ENCODE measurements around the gene KRCC1.

KRCC1 gene

DNA sequence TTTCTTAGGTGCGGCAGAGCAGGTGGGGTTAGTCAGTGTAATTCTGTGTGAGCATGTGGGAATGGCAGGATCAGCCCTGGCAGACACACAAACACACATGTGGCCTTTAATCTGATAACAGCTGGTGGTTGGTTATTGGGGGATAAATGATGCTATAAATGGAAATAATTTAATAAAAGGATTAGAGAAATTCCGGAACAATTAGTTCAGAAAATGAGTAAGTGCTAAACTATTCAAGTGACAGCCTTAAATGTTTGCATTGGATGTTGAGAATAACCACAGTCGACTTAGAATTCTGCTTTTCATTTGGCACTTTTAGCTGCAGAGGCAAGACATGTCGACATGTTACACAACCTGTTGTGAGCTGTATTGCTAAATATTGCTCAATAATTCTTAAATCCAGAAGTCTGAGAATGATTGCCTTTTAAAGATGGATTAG, 19.3 kb upstream of the KRCC1 start:
- Histone ChIP-seq H3K36me3 (ENCODE audit: low read length) (no peaks in the 10 kb centered on the region), H3K4me2 (ENCODE audit: low read depth, low read length, poor library complexity, severe bottlenecking) (no peak overlapping the region), H4K20me1 (ENCODE audit: low read depth, low read length) (no peaks in the 10 kb centered on the region), H3K9ac (ENCODE audit: low read length) (no peak overlapping the region), H3K27me3 (ENCODE audit: low read length) (no peaks in the 10 kb centered on the region), H3K9me3 (ENCODE audit: insufficient read depth, low read length) (no peaks in the 10 kb centered on the region), H3K9me2 (replicated peaks; ENCODE audit: insufficient read depth, low read length) (no peaks in the 10 kb centered on the region), H3K27ac (ENCODE audit: low read depth, low read length) (no peak overlapping the region), H3K79me2 (ENCODE audit: insufficient read depth, low read length) (no peaks in the 10 kb centered on the region), H3K4me3 (ENCODE audit: insufficient read depth, low read length, poor library complexity, severe bottlenecking) (no peak overlapping the region), H2AFZ (ENCODE audit: low read depth, low read length, severe bottlenecking) (no peak overlapping the region), H3F3A (ENCODE audit: insufficient read depth) (no peaks in the 10 kb centered on the region)
- no peak for TF ChIP-seq EZH2phosphoT487 (conservative IDR thresholded peaks at IDR 0.05; ENCODE audit: low read length)
- TF ChIP-seq, protein P1, sequence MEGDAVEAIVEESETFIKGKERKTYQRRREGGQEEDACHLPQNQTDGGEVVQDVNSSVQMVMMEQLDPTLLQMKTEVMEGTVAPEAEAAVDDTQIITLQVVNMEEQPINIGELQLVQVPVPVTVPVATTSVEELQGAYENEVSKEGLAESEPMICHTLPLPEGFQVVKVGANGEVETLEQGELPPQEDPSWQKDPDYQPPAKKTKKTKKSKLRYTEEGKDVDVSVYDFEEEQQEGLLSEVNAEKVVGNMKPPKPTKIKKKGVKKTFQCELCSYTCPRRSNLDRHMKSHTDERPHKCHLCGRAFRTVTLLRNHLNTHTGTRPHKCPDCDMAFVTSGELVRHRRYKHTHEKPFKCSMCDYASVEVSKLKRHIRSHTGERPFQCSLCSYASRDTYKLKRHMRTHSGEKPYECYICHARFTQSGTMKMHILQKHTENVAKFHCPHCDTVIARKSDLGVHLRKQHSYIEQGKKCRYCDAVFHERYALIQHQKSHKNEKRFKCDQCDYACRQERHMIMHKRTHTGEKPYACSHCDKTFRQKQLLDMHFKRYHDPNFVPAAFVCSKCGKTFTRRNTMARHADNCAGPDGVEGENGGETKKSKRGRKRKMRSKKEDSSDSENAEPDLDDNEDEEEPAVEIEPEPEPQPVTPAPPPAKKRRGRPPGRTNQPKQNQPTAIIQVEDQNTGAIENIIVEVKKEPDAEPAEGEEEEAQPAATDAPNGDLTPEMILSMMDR (IDR thresholded peaks at IDR 0.05; ENCODE audit: insufficient read depth, low read length, poor library complexity, severe bottlenecking) = no peak

DNA sequence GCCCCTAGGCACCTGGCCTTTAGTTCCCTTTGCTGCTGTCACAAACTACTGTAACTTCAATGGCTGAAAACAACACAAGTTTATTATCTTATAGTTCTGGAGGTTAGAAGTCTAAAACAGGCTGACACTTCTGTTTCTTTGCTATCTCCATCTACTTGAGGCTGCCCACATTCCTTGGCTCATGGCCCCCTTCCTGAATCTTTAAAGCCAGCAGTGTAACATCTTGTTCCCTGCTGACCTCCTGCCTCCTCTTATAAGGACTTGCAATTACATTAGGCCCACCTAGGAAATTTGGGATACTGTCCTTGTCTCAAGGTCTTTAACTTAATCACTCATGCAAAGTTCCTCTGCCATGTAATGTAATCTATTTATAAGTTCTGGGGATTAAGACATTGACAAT, 18.6 kb upstream of the KRCC1 start:
- no peak overlapping the region for H3K9ac ChIP-seq (ENCODE audit: low read length)
- H3K27ac ChIP-seq (ENCODE audit: low read depth, low read length) = no peak overlapping the region
- no peaks in the 10 kb centered on the region for H3F3A ChIP-seq (ENCODE audit: insufficient read depth)
- H3K4me2 ChIP-seq (ENCODE audit: low read depth, low read length, poor library complexity, severe bottlenecking) = no peak overlapping the region
- H3K9me2 ChIP-seq (replicated peaks; ENCODE audit: insufficient read depth, low read length) = no peaks in the 10 kb centered on the region
- H3K9me3 ChIP-seq (ENCODE audit: insufficient read depth, low read length) = no peaks in the 10 kb centered on the region
- H2AFZ ChIP-seq (ENCODE audit: low read depth, low read length, severe bottlenecking) = no peak overlapping the region
- no peak overlapping the region for H3K4me3 ChIP-seq (ENCODE audit: insufficient read depth, low read length, poor library complexity, severe bottlenecking)
- TF ChIP-seq EZH2phosphoT487 (conservative IDR thresholded peaks at IDR 0.05; ENCODE audit: low read length) = no peak
- TF ChIP-seq, protein P1 (IDR thresholded peaks at IDR 0.05; ENCODE audit: insufficient read depth, low read length, poor library complexity, severe bottlenecking) = no peak
- H3K27me3 ChIP-seq (ENCODE audit: low read length) = no peaks in the 10 kb centered on the region
- no peaks in the 10 kb centered on the region for H3K36me3 ChIP-seq (ENCODE audit: low read length)
- H3K79me2 ChIP-seq (ENCODE audit: insufficient read depth, low read length) = no peaks in the 10 kb centered on the region
- H4K20me1 ChIP-seq (ENCODE audit: low read depth, low read length) = no peaks in the 10 kb centered on the region

DNA sequence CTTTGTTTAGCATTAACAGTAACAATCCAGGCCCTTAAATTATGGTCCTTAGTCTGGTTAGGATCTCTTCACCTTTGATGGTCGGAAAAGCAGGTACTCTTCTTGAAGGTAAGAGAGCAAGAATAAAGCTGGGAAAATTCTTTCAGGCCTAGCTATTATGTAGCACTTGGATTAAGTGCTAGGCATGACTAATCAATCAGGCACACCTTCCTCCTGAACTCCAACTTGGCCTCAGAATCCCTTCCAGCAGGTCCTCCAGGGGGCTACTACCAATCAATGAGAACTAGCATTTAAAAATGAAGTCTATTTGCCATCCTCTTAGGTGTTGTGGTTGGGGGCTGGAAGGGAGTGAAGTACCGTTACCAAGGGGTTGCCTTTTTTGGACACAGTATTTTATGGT, 15.8 kb upstream of the KRCC1 start:
- H3F3A ChIP-seq (ENCODE audit: insufficient read depth) = no peaks in the 10 kb centered on the region
- no peaks in the 10 kb centered on the region for H3K9me3 ChIP-seq (ENCODE audit: insufficient read depth, low read length)
- H3K36me3 ChIP-seq (ENCODE audit: low read length) = no peaks in the 10 kb centered on the region
- no peak for TF ChIP-seq EZH2phosphoT487 (conservative IDR thresholded peaks at IDR 0.05; ENCODE audit: low read length)
- TF ChIP-seq, protein P1 (IDR thresholded peaks at IDR 0.05; ENCODE audit: insufficient read depth, low read length, poor library complexity, severe bottlenecking) = no peak
- no peaks in the 10 kb centered on the region for H4K20me1 ChIP-seq (ENCODE audit: low read depth, low read length)
- no peak overlapping the region for H3K27ac ChIP-seq (ENCODE audit: low read depth, low read length)
- H3K4me2 ChIP-seq (ENCODE audit: low read depth, low read length, poor library complexity, severe bottlenecking) = no peak overlapping the region
- H3K27me3 ChIP-seq (ENCODE audit: low read length) = no peaks in the 10 kb centered on the region
- no peaks in the 10 kb centered on the region for H3K9me2 ChIP-seq (replicated peaks; ENCODE audit: insufficient read depth, low read length)
- H3K4me3 ChIP-seq (ENCODE audit: insufficient read depth, low read length, poor library complexity, severe bottlenecking) = no peak overlapping the region
- H2AFZ ChIP-seq (ENCODE audit: low read depth, low read length, severe bottlenecking) = no peak overlapping the region
- H3K79me2 ChIP-seq (ENCODE audit: insufficient read depth, low read length) = no peaks in the 10 kb centered on the region
- no peak overlapping the region for H3K9ac ChIP-seq (ENCODE audit: low read length)

All from SU-DHL-6 (cell line).